Islet precursor cell (in vitro differentiated cells): ENCODE results near the gene VIL1.

Experiments
- DNase-seq: peaks from one replicate; pipeline ENCODE4 v3.0.0-alpha.2; 2018

Gene VIL1

GRCh38 chr2:218406949-218407618 lies 11.8 kb upstream of the VIL1 start:
- no peak for DNase-seq

GRCh38 chr2:218407717-218408116 lies 11.2 kb upstream of the VIL1 start:
- DNase-seq: no peak

GRCh38 chr2:218418321-218418716 lies 604 bp upstream of the VIL1 start:
- no peak for DNase-seq

- no peak for DNase-seq
These were observed 800 bp downstream of the VIL1 start for GRCh38 chr2:218419630-218420216.

GRCh38 chr2:218421027-218421426 lies 2.1 kb downstream of the VIL1 start:
- no peak for DNase-seq

GRCh38 chr2:218422403-218423086 lies 3.6 kb downstream of the VIL1 start:
- DNase-seq: no peak

- DNase-seq: no peak
These were observed 4.7 kb downstream of the VIL1 start for GRCh38 chr2:218423584-218423983.

- DNase-seq: no peak
These were observed 6.6 kb downstream of the VIL1 start for GRCh38 chr2:218425531-218425930.

GRCh38 chr2:218427741-218428140 lies 8.8 kb downstream of the VIL1 start:
- no peak for DNase-seq

GRCh38 chr2:218428846-218429558 lies 10.1 kb downstream of the VIL1 start:
- no peak for DNase-seq

GRCh38 chr2:218429911-218430692 lies 11.2 kb downstream of the VIL1 start:
- no peak for DNase-seq

GRCh38 chr2:218430721-218431120 lies 11.8 kb downstream of the VIL1 start:
- no peak for DNase-seq

- no peak for DNase-seq
These were observed 13.0 kb downstream of the VIL1 start for GRCh38 chr2:218431878-218432277.

- peak; percentile 31 for DNase-seq
These were observed 13.9 kb downstream of the VIL1 start for GRCh38 chr2:218432676-218433365.

- DNase-seq: peak; percentile 34
These were observed 15.5 kb downstream of the VIL1 start for GRCh38 chr2:218434456-218434855.

- DNase-seq: peak; percentile 54
These were observed 16.4 kb downstream of the VIL1 start for GRCh38 chr2:218435003-218435982.

GRCh38 chr2:218436992-218437391 lies 18.1 kb downstream of the VIL1 start:
- DNase-seq: peak; percentile 29

- DNase-seq: no peak
These were observed 19.0 kb downstream of the VIL1 start for GRCh38 chr2:218437969-218438368.

- DNase-seq: no peak
These were observed 19.7 kb downstream of the VIL1 start for GRCh38 chr2:218438596-218438995.

GRCh38 chr2:218444692-218445357 lies 25.9 kb downstream of the VIL1 start:
- peak; percentile 90 for DNase-seq
